ENCODE measurements around the gene RPL37A. TPM values are rescaled to one million over a fixed set of nuclear protein-coding genes. Genes with fewer than 3 reads are reported as not detected.

RPL37A gene
- total RNA-seq, 2 experiments from 2014 or later: 2,088 to 2,348 TPM

- Mint-ChIP-seq H3K4me3 (no peak overlapping the region), H3K27ac (no peak overlapping the region), H3K4me1 (peaks cover 41% of the 10 kb centered on the region), H3K9me3 (no peaks in the 10 kb centered on the region), H3K27me3 (no peaks in the 10 kb centered on the region), H3K36me3 (ENCODE audit: low read depth) (peaks cover 28% of the 10 kb centered on the region)
- POLR2A ChIA-PET: no interaction called here
- DNase-seq: no peak
- CTCF ChIA-PET: interaction anchor here (1.1 kb wide), 1 partner anchor 251 kb away, joined by 3 read pairs; no protein-coding TSS in a partner anchor
Measured at GRCh38 chr2:216495656-216496055, 3.0 kb upstream of the RPL37A start.

GRCh38 chr2:216497382-216498069 lies 1.1 kb upstream of the RPL37A start:
- ChIA-PET CTCF (interaction anchor here (1.0 to 1.5 kb wide), 3 partner anchors 20 to 383 kb away, joined by 3 to 5 read pairs (median 4); no protein-coding TSS in a partner anchor), POLR2A (interaction anchor here (0.7 kb wide), 1 partner anchor 378 kb away, joined by 4 read pairs; no protein-coding TSS in a partner anchor)
- Mint-ChIP-seq H3K27ac (peak overlapping the region; percentile 94), H3K4me3 (peak overlapping the region; percentile 97), H3K36me3 (ENCODE audit: low read depth) (peaks cover 43% of the 10 kb centered on the region), H3K27me3 (no peaks in the 10 kb centered on the region), H3K9me3 (no peaks in the 10 kb centered on the region), H3K4me1 (peaks cover 55% of the 10 kb centered on the region)
- DNase-seq: no peak

GRCh38 chr2:216498070-216498378 lies 620 bp upstream of the RPL37A start:
- H3K4me1 Mint-ChIP-seq: peaks cover 60% of the 10 kb centered on the region
- H3K9me3 Mint-ChIP-seq: no peaks in the 10 kb centered on the region
- H3K36me3 Mint-ChIP-seq (ENCODE audit: low read depth): peaks cover 48% of the 10 kb centered on the region
- H3K27ac Mint-ChIP-seq: peak overlapping the region; percentile 94
- CTCF ChIA-PET: interaction anchor here (0.8 to 1.5 kb wide), 3 partner anchors 9 to 384 kb away, joined by 4 to 5 read pairs (median 5); no protein-coding TSS in a partner anchor
- no peak for DNase-seq
- POLR2A ChIA-PET: interaction anchor here (0.6 to 1.0 kb wide), 2 partner anchors 15 to 155 kb away, joined by 3 read pairs; no protein-coding TSS in a partner anchor
- H3K27me3 Mint-ChIP-seq: no peaks in the 10 kb centered on the region
- peak overlapping the region; percentile 97 for H3K4me3 Mint-ChIP-seq

- Mint-ChIP-seq H3K27me3 (no peaks in the 10 kb centered on the region), H3K9me3 (no peaks in the 10 kb centered on the region), H3K36me3 (ENCODE audit: low read depth) (peaks cover 61% of the 10 kb centered on the region), H3K4me1 (peaks cover 69% of the 10 kb centered on the region), H3K27ac (peak overlapping the region; percentile 94), H3K4me3 (peak overlapping the region; percentile 97)
- ChIA-PET CTCF (no interaction called here), POLR2A (no interaction called here)
- DNase-seq: no peak
Measured at GRCh38 chr2:216499641-216500218, 1.1 kb downstream of the RPL37A start.

- Mint-ChIP-seq H3K27me3 (no peaks in the 10 kb centered on the region), H3K4me1 (peaks cover 73% of the 10 kb centered on the region), H3K4me3 (peak overlapping the region; percentile 97), H3K36me3 (ENCODE audit: low read depth) (peaks cover 67% of the 10 kb centered on the region), H3K27ac (no peak overlapping the region), H3K9me3 (no peaks in the 10 kb centered on the region)
- ChIA-PET POLR2A (no interaction called here), CTCF (no interaction called here)
- no peak for DNase-seq
Measured at GRCh38 chr2:216500572-216500971, 1.9 kb downstream of the RPL37A start.

GRCh38 chr2:216501854-216502253 lies 3.2 kb downstream of the RPL37A start:
- no peaks in the 10 kb centered on the region for H3K9me3 Mint-ChIP-seq
- H3K27ac Mint-ChIP-seq: no peak overlapping the region
- ChIA-PET CTCF (interaction anchor here (0.7 kb wide), 1 partner anchor 10 kb away, joined by 3 read pairs; no protein-coding TSS in a partner anchor), POLR2A (no interaction called here)
- H3K27me3 Mint-ChIP-seq: no peaks in the 10 kb centered on the region
- no peak for DNase-seq
- H3K4me1 Mint-ChIP-seq: peaks cover 62% of the 10 kb centered on the region
- no peak overlapping the region for H3K4me3 Mint-ChIP-seq
- H3K36me3 Mint-ChIP-seq (ENCODE audit: low read depth): peaks cover 74% of the 10 kb centered on the region

GRCh38 chr2:216502381-216503158 lies 3.9 kb downstream of the RPL37A start:
- Mint-ChIP-seq H3K4me1 (peaks cover 56% of the 10 kb centered on the region), H3K9me3 (no peaks in the 10 kb centered on the region), H3K27me3 (no peaks in the 10 kb centered on the region), H3K36me3 (ENCODE audit: low read depth) (peaks cover 69% of the 10 kb centered on the region), H3K27ac (peak overlapping the region; percentile 63), H3K4me3 (no peak overlapping the region)
- no peak for DNase-seq
- CTCF ChIA-PET: interaction anchor here (0.6 to 0.7 kb wide), 2 partner anchors 10 to 1687 kb away, joined by 3 read pairs; no protein-coding TSS in a partner anchor
- POLR2A ChIA-PET: interaction anchor here (0.7 kb wide), 2 partner anchors 160 to 370 kb away, joined by 3 read pairs; no protein-coding TSS in a partner anchor

- DNase-seq: no peak
- H3K4me1 Mint-ChIP-seq: peaks cover 50% of the 10 kb centered on the region
- CTCF ChIA-PET: interaction anchor here (0.6 kb wide), 1 partner anchor 1686 kb away, joined by 3 read pairs; no protein-coding TSS in a partner anchor
- H3K27ac Mint-ChIP-seq: no peak overlapping the region
- no peaks in the 10 kb centered on the region for H3K27me3 Mint-ChIP-seq
- H3K9me3 Mint-ChIP-seq: no peaks in the 10 kb centered on the region
- peaks cover 67% of the 10 kb centered on the region for H3K36me3 Mint-ChIP-seq (ENCODE audit: low read depth)
- POLR2A ChIA-PET: interaction anchor here (0.7 kb wide), 2 partner anchors 159 to 370 kb away, joined by 3 read pairs; no protein-coding TSS in a partner anchor
- no peak overlapping the region for H3K4me3 Mint-ChIP-seq
Measured at GRCh38 chr2:216503159-216503629, 4.5 kb downstream of the RPL37A start.

GRCh38 chr2:216503697-216504375 lies 5.2 kb downstream of the RPL37A start:
- CTCF ChIA-PET: interaction anchor here (1.2 kb wide), 1 partner anchor 9 kb away, joined by 3 read pairs; no protein-coding TSS in a partner anchor
- no peak overlapping the region for H3K27ac Mint-ChIP-seq

GRCh38 chr2:216504376-216504762 lies 5.7 kb downstream of the RPL37A start:
- H3K4me3 Mint-ChIP-seq: no peak overlapping the region
- H3K27ac Mint-ChIP-seq: no peak overlapping the region
- peaks cover 46% of the 10 kb centered on the region for H3K4me1 Mint-ChIP-seq
- peaks cover 59% of the 10 kb centered on the region for H3K36me3 Mint-ChIP-seq (ENCODE audit: low read depth)
- CTCF ChIA-PET: interaction anchor here (1.2 kb wide), 1 partner anchor 9 kb away, joined by 3 read pairs; no protein-coding TSS in a partner anchor
- no peaks in the 10 kb centered on the region for H3K9me3 Mint-ChIP-seq
- no peaks in the 10 kb centered on the region for H3K27me3 Mint-ChIP-seq
- POLR2A ChIA-PET: no interaction called here
- no peak for DNase-seq

More at GRCh38 chr2:216503697-216504375, 5.2 kb downstream of the RPL37A start:
- no peak for DNase-seq
- Mint-ChIP-seq H3K36me3 (ENCODE audit: low read depth) (peaks cover 64% of the 10 kb centered on the region), H3K27me3 (no peaks in the 10 kb centered on the region), H3K9me3 (no peaks in the 10 kb centered on the region), H3K4me1 (peaks cover 49% of the 10 kb centered on the region), H3K4me3 (no peak overlapping the region)
- POLR2A ChIA-PET: no interaction called here

GRCh38 chr2:216505133-216506106 lies 6.8 kb downstream of the RPL37A start:
- ChIA-PET POLR2A (no interaction called here), CTCF (no interaction called here)
- H3K4me3 Mint-ChIP-seq: no peak overlapping the region
- no peak overlapping the region for H3K27ac Mint-ChIP-seq
- no peaks in the 10 kb centered on the region for H3K27me3 Mint-ChIP-seq
- peaks cover 49% of the 10 kb centered on the region for H3K36me3 Mint-ChIP-seq (ENCODE audit: low read depth)
- peaks cover 36% of the 10 kb centered on the region for H3K4me1 Mint-ChIP-seq
- no peaks in the 10 kb centered on the region for H3K9me3 Mint-ChIP-seq
- no peak for DNase-seq
